H9 (cell line): ENCODE results near the gene SNX30. TPM values are rescaled to one million over a fixed set of nuclear protein-coding genes. Genes with fewer than 3 reads are reported as not detected.

ENCODE experiments used
- DNase-seq: peaks from one replicate; pipeline ENCODE4 v3.0.0-alpha.2; 2017
- H2AFZ ChIP-seq: one replicate; pipeline ENCODE4 v1.6.1; 2013; ENCODE audit warnings: mild to moderate bottlenecking, low read length, control low read depth, moderate library complexity
- H2AK5ac ChIP-seq: 2 replicates; pipeline ENCODE4 v1.6.1; 2013; ENCODE audit warnings: low read length, control low read depth, mixed read lengths; ENCODE audit not compliant: insufficient read length
- H2BK120ac ChIP-seq: one replicate; pipeline ENCODE4 v1.6.1; 2013; ENCODE audit warnings: low read depth, mild to moderate bottlenecking, low read length, control low read depth, inconsistent platforms; ENCODE audit not compliant: poor library complexity, severe bottlenecking
- H2BK12ac ChIP-seq: 2 replicates; pipeline ENCODE4 v1.6.1; 2013; ENCODE audit warnings: low read length, control low read depth, mixed read lengths, low read depth; ENCODE audit not compliant: insufficient read length
- H2BK15ac ChIP-seq: 2 replicates; pipeline ENCODE4 v1.6.1; 2013; ENCODE audit warnings: low read depth, low read length, control low read depth
- H2BK20ac ChIP-seq: one replicate; pipeline ENCODE4 v1.6.1; 2013; ENCODE audit warnings: low read depth, mild to moderate bottlenecking, low read length, control low read depth, inconsistent platforms; ENCODE audit not compliant: poor library complexity, severe bottlenecking
- H2BK5ac ChIP-seq: 2 replicates; pipeline ENCODE4 v1.6.1; 2013; ENCODE audit warnings: low read length, control low read depth, mixed read lengths; ENCODE audit not compliant: insufficient read length
- H3K14ac ChIP-seq: 2 replicates; pipeline ENCODE4 v1.6.1; 2013; ENCODE audit warnings: low read length, control low read depth; ENCODE audit not compliant: insufficient read depth
- H3K18ac ChIP-seq: 2 replicates; pipeline ENCODE4 v1.6.1; 2013; ENCODE audit warnings: low read depth, mild to moderate bottlenecking, mixed read lengths, low read length, control low read depth; ENCODE audit not compliant: insufficient read length
- H3K23ac ChIP-seq: 2 replicates; pipeline ENCODE4 v1.6.1; 2013; ENCODE audit warnings: low read length, control low read depth, mixed read lengths, low read depth; ENCODE audit not compliant: insufficient read length
- H3K23me2 ChIP-seq: 2 replicates; pipeline ENCODE4 v1.6.1; 2013; ENCODE audit warnings: low read depth, mild to moderate bottlenecking, mixed read lengths, low read length, control low read depth; ENCODE audit not compliant: insufficient read length, poor library complexity, severe bottlenecking
- H3K27ac ChIP-seq: 2 replicates; pipeline ENCODE4 v1.5.1; 2013; ENCODE audit warnings: low read length, control low read depth, mixed read lengths, low read depth; ENCODE audit not compliant: insufficient read length
- H3K27me3 ChIP-seq: 2 replicates; pipeline ENCODE4 v1.6.1; 2013; ENCODE audit warnings: low read length, control low read depth, inconsistent platforms; ENCODE audit not compliant: insufficient read depth
- H3K4ac ChIP-seq: 2 replicates; pipeline ENCODE4 v1.6.1; 2013; ENCODE audit warnings: low read depth, mild to moderate bottlenecking, control low read depth, inconsistent platforms, low read length, moderate library complexity
- H3K4me1 ChIP-seq: 2 replicates; pipeline ENCODE4 v1.6.1; 2013; ENCODE audit warnings: low read length, control low read depth, inconsistent platforms; ENCODE audit not compliant: insufficient read depth
- H3K4me2 ChIP-seq: 2 replicates; pipeline ENCODE4 v1.6.1; 2013; ENCODE audit warnings: low read length, control low read depth, mixed read lengths; ENCODE audit not compliant: insufficient read length, insufficient read depth
- H3K56ac ChIP-seq: 2 replicates; pipeline ENCODE4 v1.6.1; 2013; ENCODE audit warnings: low read depth, mild to moderate bottlenecking, mixed read lengths, low read length, control low read depth; ENCODE audit not compliant: insufficient read length
- H3K79me1 ChIP-seq: 2 replicates; pipeline ENCODE4 v1.6.1; 2013; ENCODE audit warnings: low read depth, mild to moderate bottlenecking, moderate library complexity, low read length, control low read depth, inconsistent platforms; ENCODE audit not compliant: insufficient read depth, poor library complexity, severe bottlenecking
- H3K79me2 ChIP-seq: 2 replicates; pipeline ENCODE4 v1.6.1; 2013; ENCODE audit warnings: low read length, control low read depth, inconsistent platforms; ENCODE audit not compliant: insufficient read depth
- H3K9ac ChIP-seq: 2 replicates; pipeline ENCODE4 v1.6.1; 2013; ENCODE audit warnings: low read length, control low read depth, mixed read lengths; ENCODE audit not compliant: insufficient read length; ENCODE audit errors: extremely low read depth
- H3K9me3 ChIP-seq: one replicate; pipeline ENCODE4 v1.6.1; 2013; ENCODE audit warnings: low read depth, low read length, inconsistent platforms; ENCODE audit not compliant: control insufficient read depth
- H3T11ph ChIP-seq: one replicate; pipeline ENCODE4 v1.6.1; 2013; ENCODE audit warnings: mild to moderate bottlenecking, low read length, control low read depth, inconsistent platforms
- H4K20me1 ChIP-seq: one replicate; pipeline ENCODE4 v1.6.1; 2013; ENCODE audit not compliant: control insufficient read depth, insufficient read length, insufficient read depth
- H4K5ac ChIP-seq: 2 replicates; pipeline ENCODE4 v1.6.1; 2013; ENCODE audit warnings: low read depth, mild to moderate bottlenecking, mixed read lengths, low read length, control low read depth; ENCODE audit not compliant: insufficient read length
- H4K8ac ChIP-seq: replicated peaks from 2 replicates; pipeline ENCODE4 v1.6.1; 2013; ENCODE audit warnings: low read length, control low read depth, mixed read lengths, low read depth; ENCODE audit not compliant: insufficient read length
- H4K91ac ChIP-seq: 2 replicates; pipeline ENCODE4 v1.6.1; 2013; ENCODE audit warnings: low read depth, mild to moderate bottlenecking, moderate library complexity, mixed read lengths, low read length, control low read depth; ENCODE audit not compliant: insufficient read length
- H3K27ac Mint-ChIP-seq, 3 experiments: 2 replicates in 2 of 3; 3 replicates in 1 of 3; pipeline ENCODE4 v1.8.0; 2020 to 2021; ENCODE audit warnings: mixed read lengths in 3 of 3, mild to moderate bottlenecking in 1 of 3, moderate library complexity in 1 of 3
- H3K27me3 Mint-ChIP-seq: 2 replicates; pipeline ENCODE4 v1.8.0; 2021; ENCODE audit warnings: low read depth, mild to moderate bottlenecking, moderate library complexity, mixed read lengths
- H3K36me3 Mint-ChIP-seq, 3 experiments: 2 replicates in 2 of 3; 3 replicates in 1 of 3; pipeline ENCODE4 v1.8.0; 2020 to 2021; ENCODE audit warnings: low read depth in 3 of 3, mixed read lengths in 3 of 3; ENCODE audit not compliant: insufficient read depth in 1 of 3
- H3K4me1 Mint-ChIP-seq, 2 experiments: 2 replicates each; pipeline ENCODE4 v1.8.0; 2020; ENCODE audit warnings: mixed read lengths in 2 of 2
- H3K4me3 Mint-ChIP-seq, 2 experiments: 2 replicates in 1 of 2; 3 replicates in 1 of 2; pipeline ENCODE4 v1.8.0; 2020 to 2021; ENCODE audit warnings: mild to moderate bottlenecking in 2 of 2, mixed read lengths in 2 of 2, moderate library complexity in 1 of 2
- H3K9me3 Mint-ChIP-seq, 2 experiments: 2 replicates in 1 of 2; 3 replicates in 1 of 2; pipeline ENCODE4 v1.8.0; 2020; ENCODE audit warnings: mild to moderate bottlenecking in 2 of 2, mixed read lengths in 2 of 2, moderate library complexity in 1 of 2
- CTCF ChIP-seq: fragments of 200-600 bp; sonication (generic); conservative IDR thresholded peaks from 3 replicates; pipeline ENCODE4 v1.8.0; 2021; ENCODE audit warnings: antibody characterized with exemption, mild to moderate bottlenecking
- WGBS: extraction: QIAGEN DNeasy Blood & Tissue Kit; methylation state at CpG from one replicate; pipeline ENCODE4 v1.1.7; 2013; ENCODE audit warnings: missing lambda C conversion rate, low lambda C conversion rate, mixed read lengths; ENCODE audit not compliant: insufficient read length; ENCODE audit errors: extremely low coverage; 5-methylcytosine and 5-hydroxymethylcytosine counted together
- total RNA-seq: library from RNA; stranded (reverse); gene quantifications from 2 replicates; pipeline ENCODE4 v1.2.1, GENCODE V29; 2021

Gene SNX30
- total RNA-seq, 1 experiment from 2014 or later, result 10.3 TPM

- Histone ChIP-seq H3K79me2 (no peaks in the 10 kb centered on the region), H3K18ac (no peak overlapping the region), H3K27me3 (no peaks in the 10 kb centered on the region), H3T11ph (no peak overlapping the region), H4K8ac (no peak overlapping the region), H2BK20ac (no peak overlapping the region), H3K9me3 (no peaks in the 10 kb centered on the region), H4K5ac (no peak overlapping the region), H2AK5ac (no peak overlapping the region), H3K4ac (no peak overlapping the region), H3K23ac (no peak overlapping the region), H3K4me1 (no peaks in the 10 kb centered on the region), H2AFZ (no peak overlapping the region), H3K4me2 (no peak overlapping the region), H3K27ac (no peak overlapping the region), H3K9ac (no peak overlapping the region), H4K20me1 (no peaks in the 10 kb centered on the region), H2BK12ac (no peak overlapping the region), H2BK15ac (no peak overlapping the region), H3K79me1 (no peaks in the 10 kb centered on the region), H3K14ac (no peak overlapping the region), H3K56ac (no peak overlapping the region), H4K91ac (no peak overlapping the region), H2BK120ac (no peak overlapping the region), H3K23me2 (no peaks in the 10 kb centered on the region), H2BK5ac (no peak overlapping the region)
- peaks cover 22% of the 10 kb centered on the region for H3K27me3 Mint-ChIP-seq
- no peak for TF ChIP-seq CTCF
- no CpG with 5 or more reads among the region's 1 CpG for WGBS
- no peak overlapping the region for H3K27ac Mint-ChIP-seq
- H3K9me3 Mint-ChIP-seq, result no peaks in the 10 kb centered on the region
- DNase-seq, result no peak
- H3K4me1 Mint-ChIP-seq, result 0 out of 4 replicates have a peak, but pooled peaks cover 0 to 2% of the 10 kb centered on the region in 2 experiments
- peaks cover 0 to 7% (median 0%) of the 10 kb centered on the region in 3 experiments; a peak in 2 of 7 replicates for H3K36me3 Mint-ChIP-seq
- H3K4me3 Mint-ChIP-seq, result no peak overlapping the region
Measured at GRCh38 chr9:112900901-112901300, 150.3 kb downstream of the SNX30 start.
